CD4-positive, alpha-beta T cell treated with Interleukin-10 for 1 hour (primary cell): Measurements from ENCODE around the gene SLC39A6.
"Not testable (repeated sequence)": the region's sequence is repeated elsewhere in the genome, so short reads cannot be mapped to it uniquely, and the experiment has no call there.

Source experiments
- DNase-seq: peaks from one replicate; pipeline ENCODE4 v3.0.0-alpha.2; 2020

Gene SLC39A6

DNA sequence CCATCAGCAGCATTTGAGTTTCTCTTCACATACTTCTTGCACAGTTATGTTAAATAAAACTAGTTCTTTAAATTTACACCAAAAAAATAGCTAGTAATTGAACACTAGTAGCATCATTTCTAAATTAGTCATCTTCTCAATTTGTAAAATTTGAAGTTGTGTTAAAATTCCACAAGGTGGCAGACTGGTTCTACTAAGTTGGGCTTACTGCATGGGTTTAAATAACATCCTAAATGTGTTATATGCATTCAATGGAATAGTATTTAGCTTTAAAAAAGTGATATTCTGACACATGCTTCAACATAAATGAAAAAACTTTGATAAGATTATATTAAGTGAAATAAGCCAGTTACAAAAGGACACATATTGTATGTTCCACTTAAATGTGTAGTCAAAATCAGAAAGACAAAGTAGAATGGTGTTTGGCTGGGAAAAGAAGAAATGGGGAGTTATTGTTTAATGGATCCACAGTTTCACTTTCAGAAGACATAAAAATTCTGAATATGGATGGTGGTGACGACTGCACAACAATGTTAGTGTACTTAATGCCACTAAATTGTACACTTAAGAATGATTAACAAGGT is 33.1 kb downstream of the SLC39A6 start:
- DNase-seq: peak; percentile 60

DNA sequence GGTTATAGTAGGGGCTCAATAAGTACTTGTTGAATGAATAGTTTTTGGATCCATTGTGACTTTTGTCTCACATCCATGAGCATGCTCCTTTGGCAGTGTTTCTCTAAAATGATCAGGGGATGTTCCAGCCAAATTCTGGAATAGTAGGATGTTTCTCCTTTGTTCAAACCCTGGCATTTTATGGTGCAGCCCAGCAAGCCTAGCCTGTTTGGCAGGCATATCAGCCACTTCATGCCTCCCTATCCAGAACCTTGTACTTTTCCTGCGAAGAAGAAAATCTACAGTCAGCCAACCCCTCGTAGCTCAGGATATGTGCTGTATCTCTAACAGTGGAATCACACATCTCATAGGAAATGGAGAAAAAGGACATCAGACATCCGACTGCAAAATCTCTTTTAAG is 34.7 kb downstream of the SLC39A6 start:
- DNase-seq: no peak

DNA sequence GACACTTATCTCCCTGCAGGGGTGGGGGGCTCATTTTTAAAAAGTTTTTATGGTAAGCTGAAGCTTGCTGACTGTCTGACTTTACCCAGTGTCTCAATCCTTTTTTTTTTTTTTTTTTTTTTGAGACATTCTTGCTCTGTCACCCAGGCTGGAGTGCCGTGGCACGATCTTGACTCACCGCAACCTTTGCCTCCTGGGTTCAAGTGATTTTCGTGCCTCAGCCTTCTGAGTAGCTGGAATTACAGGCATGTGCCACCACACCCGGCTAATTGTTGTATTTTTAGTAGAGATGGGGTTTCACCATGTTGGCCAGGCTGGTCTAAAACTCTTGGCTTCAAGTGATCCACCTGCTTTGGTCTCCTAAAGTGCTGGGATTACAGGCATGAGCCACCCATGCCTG is 37.0 kb downstream of the SLC39A6 start:
- not testable (repeated sequence) for DNase-seq

DNA sequence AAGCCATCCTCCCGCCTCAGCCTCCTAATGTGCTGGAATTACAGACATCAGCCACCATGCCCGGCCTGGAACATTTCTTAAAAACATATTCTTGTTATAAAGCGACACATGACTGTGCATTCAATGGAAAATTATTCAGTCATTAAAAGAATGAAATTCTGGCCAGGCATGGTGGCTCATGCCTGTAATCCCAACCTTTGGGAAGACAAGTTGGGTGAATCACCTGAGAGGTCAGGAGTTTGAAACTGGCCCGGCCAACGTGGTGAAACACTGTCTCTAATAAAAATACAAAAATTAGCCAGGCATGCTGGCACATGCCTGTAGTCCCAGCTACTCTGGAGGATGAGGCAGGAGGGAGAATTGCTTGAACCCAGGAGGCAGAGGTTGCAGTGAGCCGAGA is 40.1 kb downstream of the SLC39A6 start:
- DNase-seq: no peak

DNA sequence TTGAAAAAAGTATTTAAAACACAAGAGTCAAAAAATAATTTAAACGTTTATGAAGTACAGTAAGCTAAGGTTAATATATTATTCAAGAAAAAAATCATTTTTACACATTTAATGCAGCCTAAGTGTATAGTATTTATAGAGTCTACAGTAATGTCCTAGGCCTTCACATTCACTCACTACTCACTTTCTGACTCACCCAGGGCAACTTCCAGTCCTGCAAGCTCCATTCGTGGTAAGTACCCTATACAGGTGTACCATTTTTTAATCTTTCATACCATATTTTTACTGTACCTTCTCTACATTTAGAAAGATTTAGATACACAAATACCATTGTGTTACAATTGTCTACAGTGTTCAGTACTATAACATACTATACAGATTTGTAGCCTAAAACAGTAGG is 40.9 kb downstream of the SLC39A6 start:
- no peak for DNase-seq

DNA sequence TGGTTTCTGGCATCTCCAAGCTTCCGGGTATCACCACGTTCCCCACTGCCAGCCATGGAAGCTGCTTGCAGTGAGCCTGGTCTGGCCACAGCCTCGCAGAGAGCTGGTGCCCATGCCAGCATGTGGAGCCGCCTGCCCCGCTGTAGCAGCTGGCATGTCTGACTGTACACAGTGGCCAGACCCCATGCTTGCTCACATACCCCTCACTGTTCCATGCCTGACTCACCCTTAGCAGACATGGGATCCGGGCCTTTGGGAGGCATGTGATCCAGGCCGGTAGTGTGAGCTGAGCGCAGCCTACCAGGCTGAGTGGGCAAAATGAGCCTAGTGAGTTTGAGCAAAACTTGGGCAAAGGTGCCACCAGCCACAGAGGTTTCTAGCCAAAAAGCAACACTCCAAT is 43.0 kb downstream of the SLC39A6 start:
- DNase-seq: no peak

DNA sequence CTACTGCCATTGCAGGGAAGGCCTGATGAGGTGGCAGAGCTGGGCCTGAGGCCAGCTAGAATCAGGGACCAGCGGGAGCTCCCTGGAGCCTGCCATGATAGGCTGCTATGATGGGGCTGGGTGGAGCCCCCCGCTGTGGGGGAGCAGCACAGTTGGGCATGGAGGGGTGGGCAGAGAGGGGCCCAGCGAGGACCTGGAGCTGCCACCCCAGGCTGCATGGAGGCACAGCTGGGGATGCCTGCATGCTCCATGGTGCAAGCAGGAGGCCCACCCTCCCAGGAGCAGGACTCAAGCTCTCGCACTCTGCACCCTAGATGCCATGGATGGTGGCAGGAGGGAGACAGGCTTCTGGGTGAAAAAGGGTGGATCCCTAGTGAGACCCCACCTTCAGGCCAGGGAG is 43.9 kb downstream of the SLC39A6 start:
- no peak for DNase-seq

DNA sequence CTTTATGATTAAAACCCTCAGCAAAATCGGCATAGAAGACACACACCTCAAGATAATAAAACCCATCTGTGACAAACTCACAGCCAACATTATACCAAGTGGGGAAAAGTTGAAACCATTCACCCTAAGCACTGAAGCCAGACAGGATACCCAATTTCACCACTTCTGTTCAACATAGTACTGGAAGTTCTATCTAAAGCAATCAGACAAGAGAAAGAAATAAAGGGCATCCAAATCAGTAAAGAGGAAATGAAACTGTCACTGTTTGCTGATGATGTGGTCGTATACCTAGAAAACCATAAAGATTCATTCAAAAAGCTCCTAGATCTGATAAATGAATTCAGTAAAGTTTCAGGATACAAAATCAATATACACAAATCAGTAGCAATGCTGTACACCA is 45.4 kb downstream of the SLC39A6 start:
- DNase-seq: no peak

DNA sequence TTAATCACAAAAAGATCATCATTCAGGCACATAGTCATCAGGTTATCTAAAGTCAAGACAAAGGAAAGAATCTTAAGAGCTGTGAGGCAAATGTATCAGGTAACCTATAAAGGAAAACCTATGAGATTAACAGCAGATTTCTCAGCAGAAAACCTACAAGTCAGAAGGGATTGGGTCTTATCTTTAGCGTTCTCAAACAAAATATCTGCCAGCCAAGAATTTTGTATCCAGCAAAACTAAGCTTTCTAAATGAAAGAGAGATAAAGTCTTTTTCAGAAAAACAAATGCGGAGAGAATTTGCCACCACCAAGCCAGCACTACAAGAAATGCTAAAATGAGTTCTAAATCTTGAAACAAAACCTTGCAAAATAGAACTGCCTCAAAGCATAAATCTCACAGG is 48.0 kb downstream of the SLC39A6 start:
- not testable (repeated sequence) for DNase-seq

DNA sequence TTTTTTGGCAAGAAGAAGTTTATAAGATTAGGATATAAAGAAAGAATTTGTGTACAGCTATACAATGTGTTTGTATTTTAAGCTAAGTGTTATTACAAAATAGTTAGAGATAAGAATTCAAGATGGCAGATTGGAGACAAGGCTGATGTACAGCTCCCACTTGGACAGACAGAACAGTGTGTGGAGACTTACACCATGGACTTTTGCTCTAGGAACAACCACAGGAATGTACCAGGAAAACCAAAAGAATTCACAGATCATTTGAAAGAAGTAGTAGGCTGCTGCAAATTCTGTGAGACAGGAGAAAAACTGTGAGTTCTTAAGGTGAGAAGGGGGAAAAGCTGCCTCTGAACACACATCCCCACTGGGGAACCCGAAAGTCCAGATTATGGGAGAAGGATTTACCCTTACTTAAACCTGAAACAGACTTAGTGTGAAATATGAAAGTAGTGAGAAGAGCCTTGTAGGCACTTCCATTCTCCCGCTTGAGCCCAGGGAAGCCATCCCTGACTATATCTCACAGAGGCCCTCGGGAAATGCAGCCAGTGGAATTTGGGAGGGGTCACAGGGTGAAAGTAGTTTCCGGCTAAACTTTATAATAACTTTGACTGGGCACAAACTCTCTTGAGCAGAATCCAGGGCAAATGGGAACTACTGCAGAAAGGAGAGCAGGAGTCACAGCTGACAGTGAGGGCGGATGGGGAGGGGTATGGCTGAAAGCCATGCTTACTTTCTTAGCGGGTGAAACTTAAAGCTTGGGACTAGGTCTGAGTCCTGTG is 50.2 kb downstream of the SLC39A6 start:
- no peak for DNase-seq

DNA sequence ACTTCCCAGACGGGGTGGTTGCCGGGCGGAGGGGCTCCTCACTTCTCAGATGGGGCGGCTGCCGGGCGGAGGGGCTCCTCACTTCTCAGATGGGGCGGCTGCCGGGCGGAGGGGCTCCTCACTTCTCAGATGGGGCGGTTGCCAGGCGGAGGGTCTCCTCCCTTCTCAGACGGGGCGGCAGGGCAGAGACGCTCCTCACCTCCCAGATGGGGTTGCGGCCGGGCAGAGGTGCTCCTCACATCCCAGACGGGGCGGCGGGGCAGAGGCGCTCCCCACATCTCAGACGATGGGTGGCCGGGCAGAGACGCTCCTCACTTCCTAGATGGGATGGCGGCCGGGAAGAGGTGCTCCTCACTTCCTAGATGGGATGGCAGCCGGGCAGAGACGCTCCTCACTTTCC is 51.4 kb downstream of the SLC39A6 start:
- DNase-seq: not testable (repeated sequence)

DNA sequence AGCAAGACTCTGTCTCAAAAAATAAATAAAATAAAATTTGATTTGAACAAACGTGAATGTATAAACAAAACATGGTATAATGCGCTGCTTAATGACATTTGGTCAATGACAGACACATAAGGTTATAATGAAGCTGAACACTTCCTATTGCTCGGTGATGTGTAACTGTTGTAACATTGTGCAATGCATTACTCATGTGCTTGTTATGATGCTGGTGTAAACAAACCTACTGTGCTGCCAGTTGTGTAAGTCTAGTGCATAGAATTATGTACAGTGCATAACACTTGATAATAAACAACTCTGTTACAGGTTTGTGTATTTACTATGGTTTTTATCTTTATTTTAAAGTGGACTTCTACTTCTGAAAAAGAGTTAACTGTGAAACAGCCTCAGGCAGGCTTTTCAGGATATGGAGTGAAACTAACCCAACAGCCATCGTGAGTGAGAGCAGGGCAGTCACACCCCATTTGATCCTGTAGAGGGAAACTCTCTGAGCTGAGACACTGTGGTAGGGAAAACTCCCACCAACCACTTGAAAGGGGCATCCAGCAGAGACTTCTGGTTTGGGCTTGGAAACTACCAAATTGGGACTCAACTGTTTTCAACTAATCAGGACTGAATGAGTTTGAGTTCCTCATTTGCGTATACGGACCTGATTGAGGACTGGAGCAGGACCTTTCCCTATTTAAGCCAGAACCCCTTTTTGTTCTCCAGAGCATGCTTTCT is 53.1 kb downstream of the SLC39A6 start:
- no peak for DNase-seq

DNA sequence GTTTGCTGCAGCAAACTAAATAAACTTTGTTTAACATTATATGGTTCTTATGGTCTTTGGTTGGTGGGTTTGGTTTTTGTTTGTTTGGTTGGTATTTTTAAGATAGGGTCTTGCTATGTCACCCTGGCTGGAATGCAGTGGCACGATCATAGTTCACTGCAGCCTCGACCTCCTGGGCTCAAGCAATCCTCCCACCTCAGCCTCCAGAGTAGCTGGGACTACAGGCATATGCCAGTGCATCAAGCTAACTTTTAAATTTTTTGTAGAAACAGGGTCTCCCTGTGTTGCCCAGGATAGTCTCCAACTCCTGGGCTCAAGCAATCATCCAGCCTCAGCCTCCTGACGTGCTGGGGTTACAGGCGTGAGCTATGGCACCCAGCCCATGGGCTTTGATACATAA is 54.7 kb downstream of the SLC39A6 start:
- DNase-seq: no peak

DNA sequence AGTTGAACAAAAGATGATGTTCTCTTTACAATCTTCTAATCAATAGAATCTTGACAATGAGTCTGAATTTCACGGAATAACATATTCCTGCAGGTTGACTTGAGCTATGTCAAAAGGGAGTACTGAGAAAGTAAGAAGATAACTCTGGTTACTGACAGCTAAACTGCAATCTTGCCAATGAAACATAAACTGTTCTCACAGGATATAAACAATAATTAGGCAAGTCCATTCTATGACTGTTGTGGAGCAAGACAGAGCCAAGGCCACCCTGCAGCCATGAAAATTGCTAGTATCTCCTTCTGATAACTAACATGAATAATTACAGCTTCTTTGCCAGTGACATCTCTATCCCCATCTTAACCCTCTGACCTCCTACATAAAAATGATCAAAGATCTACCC is 55.5 kb downstream of the SLC39A6 start:
- no peak for DNase-seq

DNA sequence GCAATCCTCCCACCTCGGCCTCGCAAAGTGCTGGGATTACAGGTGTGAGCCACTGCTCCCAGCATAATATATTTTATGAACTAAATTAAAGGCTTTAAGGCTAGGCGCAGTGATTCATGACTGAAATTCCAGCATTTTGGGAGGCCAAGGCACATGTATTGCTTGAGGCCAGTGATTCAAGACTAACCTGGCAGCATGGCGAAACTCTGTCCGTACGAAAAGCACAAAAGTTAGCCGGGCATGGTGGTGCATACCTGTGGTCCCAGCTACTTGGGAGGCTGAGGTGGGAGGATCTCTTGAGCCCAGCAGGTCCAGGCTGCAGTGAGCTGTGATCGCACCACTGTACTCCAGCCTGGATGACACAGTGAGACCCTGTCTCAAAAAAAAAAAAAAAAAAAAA is 56.7 kb downstream of the SLC39A6 start:
- not testable (repeated sequence) for DNase-seq

DNA sequence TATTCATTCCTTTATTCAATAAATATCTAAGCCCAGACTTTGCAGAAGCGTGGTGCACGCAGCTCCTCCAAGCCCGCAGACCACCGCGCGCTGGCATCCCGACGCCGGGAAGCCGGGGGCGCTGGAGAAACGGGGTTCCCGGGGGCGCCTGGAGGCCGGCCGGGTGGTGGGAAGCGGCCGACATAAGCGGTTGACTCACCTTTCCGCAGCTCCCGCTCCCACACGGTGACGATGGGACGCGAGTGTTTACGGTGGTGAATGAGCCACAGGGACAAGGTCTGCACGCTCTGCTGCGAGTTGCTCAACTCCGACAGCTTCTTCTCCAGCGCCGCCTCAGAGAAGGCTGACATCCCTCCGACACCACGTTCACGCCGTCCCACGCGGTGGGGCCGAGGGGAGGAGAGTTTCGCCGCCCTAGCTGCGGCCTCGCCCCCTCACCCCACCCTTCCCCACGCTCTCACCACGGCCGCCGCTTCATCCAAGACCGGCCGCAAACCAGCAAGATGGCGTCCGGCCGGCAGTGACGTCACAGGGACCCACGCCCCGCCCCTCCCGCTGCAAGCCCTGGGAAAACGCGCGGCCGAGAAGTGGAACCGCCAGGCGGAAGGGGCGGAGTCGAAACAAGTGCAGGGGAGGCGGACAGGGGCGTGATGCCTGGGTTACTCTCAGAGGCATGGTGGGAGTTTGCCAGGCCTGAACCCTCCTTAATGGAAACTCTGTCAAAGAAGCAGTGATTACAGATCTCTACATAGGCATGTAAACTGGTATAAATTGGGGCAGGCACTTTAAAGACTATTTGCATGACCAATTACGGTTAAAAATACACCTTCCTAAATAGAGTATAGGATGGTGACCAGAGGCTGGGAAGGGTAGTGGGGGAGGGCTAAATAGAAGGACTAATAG is 61.8 kb downstream of the SLC39A6 start, which contains the start of gene RPRD1A:
Gene RPRD1A, minus strand, starts transcription at position 505 of the 903 bp plus-strand sequence. Its CDS starts 155 bp downstream, at position 350.
- peak; percentile 97 for DNase-seq

DNA sequence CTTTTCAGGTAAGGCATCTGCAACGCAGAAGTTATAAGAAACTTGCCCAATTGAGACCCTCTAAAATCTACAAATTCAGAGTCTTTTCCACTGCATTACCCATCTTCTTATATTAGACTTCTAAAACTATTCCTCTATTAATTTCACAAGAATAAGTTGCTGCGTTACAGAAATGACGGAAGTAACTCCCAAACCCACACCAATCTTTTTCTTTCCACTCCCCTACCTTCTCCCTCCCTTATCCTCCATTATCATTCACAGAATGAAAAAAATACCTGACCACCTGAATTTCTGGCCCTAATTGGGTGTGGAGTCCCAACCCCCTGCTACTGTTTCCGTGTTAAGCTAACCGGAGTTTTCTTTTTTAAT is 62.5 kb downstream of the SLC39A6 start:
- DNase-seq: no peak

DNA sequence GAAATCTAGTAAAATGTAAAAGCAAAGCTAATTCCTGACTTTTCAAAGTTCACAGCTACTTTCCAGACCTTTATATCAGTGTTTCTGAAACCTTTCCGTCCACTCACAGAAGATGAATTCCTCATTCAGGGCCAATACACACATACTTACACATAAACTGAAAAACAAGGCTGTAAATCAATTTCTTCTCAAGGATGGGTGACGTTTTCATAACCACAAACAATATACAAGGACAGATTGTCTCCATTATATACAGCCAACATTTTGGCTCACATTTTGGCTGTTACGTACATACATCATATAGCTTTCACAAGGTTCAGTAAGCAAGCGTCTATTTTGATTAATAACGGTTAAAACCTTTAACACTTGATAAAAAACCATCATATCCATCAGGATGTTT is 63.1 kb downstream of the SLC39A6 start:
- DNase-seq: no peak

DNA sequence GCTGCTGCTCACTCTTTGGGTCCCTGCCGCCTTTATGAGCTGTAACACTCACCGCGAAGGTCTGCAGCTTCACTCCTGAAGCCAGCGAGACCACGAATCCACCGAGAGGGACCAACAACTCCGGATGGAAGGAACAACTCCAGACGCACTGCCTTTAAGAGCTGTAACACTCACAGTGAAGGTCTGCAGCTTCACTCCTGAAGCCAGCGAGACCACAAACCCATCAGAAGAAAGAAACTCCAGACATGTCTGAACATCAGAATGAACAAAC is 64.4 kb downstream of the SLC39A6 start:
- not testable (repeated sequence) for DNase-seq

DNA sequence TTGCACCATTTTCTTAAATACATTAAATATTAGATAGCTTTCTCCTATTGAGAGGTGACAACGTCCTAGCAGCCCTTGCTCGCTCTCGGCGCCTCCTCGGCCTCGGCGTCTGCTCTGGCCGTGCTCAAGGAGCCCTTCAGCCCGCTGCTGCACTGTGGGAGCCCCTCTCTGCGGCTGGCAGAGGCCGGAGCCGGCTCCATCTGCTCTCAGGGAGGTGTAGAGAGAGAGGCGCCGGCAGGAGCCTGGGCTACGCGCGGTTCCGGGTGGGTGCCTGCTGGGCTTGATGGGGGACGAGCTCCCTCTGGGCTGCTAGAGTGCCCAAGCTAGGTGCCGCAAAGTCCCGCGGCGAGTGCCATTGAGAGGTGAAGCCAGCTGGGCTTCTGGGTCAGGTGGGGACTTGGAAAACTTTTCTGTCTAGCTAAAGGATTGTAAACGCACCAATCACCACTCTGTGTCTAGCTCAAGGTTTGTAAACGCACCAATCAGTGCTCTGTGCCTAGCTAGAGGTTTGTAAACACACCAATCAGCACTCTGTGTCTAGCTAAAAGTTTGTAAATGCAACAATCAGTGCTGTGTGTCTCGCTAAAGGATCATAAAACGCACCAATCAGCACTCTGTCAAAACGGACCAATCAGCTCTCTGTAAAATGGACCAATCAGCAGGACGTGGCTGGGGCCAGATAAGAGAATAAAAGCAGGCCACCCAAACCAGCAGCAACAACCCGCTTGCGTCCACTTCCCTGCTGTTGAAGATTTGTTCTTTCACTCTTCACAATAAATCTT is 64.9 kb downstream of the SLC39A6 start:
- DNase-seq: no peak

DNA sequence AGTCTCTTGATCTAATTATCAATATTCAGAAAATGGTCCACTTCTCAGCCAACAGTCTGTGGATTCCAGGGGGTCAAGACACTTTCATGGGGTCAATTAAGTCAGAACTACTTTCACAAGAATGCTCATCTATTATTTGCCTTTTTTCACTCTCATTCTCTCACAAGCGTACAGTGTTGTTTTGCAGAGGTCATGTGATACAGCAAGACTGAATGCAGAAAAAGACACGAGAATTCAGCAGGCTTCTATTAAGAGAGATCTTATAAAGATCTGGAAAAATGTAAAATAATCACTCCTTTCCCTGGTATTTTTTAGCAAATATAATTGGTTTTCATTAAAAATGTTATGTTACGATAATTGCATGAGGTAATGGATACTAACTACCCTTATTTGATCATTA is 70.5 kb downstream of the SLC39A6 start:
- no peak for DNase-seq
